ENCODE results near the gene NLRC5.
"Not testable (repeated sequence)": the region's sequence is repeated elsewhere in the genome, so short reads cannot be mapped to it uniquely, and the experiment has no call there.

Gene NLRC5

DNA sequence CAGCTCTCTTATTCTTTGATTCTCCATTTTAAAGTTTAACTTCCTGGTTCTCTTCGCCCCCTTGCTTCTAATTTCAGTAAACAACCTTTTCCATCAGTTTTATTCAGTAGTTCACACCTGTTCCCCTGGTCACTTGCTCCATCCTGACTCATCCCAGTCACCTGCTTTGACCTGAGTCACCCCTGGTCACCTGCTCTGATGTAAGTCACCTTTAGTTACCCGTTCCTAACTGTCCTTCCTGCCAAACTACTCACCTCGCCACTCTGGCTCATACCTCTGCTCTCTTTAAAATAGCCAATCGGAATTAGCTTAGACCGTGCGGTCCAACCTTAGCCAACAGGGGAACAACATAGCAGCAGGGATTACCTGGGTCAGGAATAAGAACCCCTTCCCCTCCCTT lies 4.7 kb upstream of the NLRC5 start:
- no peak for DNase-seq

DNA sequence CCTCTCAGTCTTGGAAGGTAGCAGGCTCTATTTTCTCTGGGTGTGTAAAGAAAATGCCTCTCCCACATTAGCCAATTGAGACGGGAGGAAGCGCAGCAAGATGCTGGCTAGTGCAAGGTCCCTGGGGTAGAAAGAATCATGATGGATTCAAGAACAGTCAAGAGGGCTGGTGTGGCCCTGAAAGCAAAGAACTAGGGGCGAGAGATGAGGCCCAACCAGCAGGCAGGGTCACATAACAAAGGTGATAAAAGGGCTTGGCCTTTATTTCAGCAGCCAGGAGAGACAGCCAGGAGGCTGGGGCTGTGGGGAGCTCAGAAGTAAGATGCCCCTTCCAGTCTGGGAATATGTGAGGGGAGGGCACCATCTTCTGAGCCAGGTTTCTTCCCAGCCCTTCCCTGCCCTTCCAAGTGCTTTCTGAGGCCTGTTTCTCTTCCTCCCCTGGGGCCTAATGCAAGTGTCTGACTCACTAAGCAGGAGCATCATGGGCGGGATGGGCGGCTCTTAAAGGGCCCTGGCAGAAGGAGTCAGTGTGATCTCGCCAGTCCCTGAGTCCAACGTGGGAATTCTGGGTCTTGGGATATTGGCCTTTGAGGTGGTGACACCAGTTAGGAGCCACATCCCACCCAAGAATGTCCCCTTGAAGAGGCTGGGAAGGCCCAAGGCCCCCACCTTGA lies 3.9 kb upstream of the NLRC5 start:
- DNase-seq = peak; percentile 17

GRCh38 chr16:56985962-56986360 lies 3.4 kb upstream of the NLRC5 start:
- DNase-seq = no peak

- no peak for DNase-seq
These were observed 3.0 kb upstream of the NLRC5 start for GRCh38 chr16:56986361-56986760.

DNA sequence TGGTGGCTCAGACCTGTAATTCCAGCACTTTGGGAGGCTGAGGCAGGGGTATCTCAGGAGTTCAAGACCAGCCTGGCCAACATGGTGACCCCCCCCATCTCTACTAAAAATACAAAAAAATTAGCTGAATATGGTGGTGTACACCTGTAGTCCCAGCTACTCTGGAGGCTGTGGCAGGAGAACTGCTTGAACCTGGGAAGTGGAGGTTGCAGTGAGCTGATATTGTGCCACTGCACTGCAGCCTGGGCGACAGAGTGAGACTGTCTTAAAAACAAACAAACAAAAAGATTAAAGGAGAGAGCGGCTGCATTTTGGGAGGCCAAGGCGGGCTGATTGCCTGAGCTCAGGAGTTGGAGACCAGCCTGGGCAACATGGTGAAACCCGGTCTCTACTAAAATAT lies 2.4 kb upstream of the NLRC5 start:
- not testable (repeated sequence) for DNase-seq

GRCh38 chr16:56987692-56988091 lies 1.7 kb upstream of the NLRC5 start:
- DNase-seq = no peak

- no peak for DNase-seq
These were observed 1.0 kb upstream of the NLRC5 start for GRCh38 chr16:56988161-56988947.

GRCh38 chr16:56989988-56990387 lies 631 bp downstream of the NLRC5 start:
- no peak for DNase-seq

DNA sequence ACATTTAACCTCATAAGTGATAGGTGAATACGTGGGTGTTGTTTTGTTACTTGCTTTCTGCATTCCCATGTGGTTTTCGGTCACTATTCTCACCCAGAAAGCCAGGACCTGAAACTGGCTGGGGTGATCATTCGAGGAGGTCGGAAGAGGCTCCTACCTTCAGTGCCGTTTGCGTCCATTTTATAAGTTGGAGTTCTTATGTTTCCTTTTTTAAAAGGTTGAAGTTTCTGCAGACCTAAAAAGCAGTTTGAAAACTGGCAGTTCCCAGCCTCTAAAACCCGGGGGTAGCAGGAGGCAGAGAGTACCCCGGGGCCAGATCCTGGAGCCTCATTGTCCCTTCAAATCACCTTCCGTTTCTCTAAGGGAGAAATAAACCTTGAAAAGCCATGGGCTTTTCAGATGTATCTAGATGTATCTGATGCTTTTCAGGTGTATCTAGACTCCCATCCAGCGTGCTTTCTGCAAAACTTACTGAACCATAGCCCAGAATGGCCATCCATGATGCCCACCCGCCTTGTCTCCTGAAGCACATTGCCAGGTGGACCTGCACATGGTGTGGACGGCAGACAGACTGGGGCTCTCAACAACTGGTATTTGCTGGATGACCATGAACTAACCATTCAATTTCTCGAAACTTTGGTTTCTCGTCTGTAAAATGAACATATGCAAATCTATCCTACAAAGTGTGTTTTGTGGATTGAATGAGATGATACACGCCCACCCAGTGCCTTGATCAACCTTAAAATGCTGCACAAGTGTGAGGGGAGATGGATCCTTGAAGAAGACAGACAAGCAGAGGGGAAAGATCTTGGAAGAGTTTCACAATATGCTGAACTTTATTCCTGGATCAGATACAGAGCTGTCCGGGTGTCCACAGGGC lies 1.3 kb downstream of the NLRC5 start:
- DNase-seq = no peak

GRCh38 chr16:56992431-56992830 lies 3.1 kb downstream of the NLRC5 start:
- DNase-seq = not testable (repeated sequence)

DNA sequence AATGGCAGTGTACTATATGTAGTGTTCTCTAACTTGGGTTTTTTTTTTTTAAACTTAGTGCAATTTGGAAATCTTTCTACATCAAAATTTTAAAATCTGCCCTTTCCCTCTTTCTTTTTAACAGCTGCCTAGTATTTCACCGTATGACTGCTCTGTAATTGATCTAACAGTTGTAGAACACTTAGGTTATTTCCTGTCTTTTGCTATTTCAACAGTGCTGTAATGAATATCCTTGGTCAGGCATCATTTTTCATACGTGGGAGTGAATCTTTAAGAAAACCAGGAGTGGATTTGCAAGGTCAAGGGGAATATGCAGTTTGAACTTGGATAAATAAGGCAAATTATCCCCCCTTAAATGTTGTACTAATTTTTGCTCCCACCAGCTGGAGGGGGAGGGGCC lies 3.8 kb downstream of the NLRC5 start:
- DNase-seq = no peak

- DNase-seq = no peak
These were observed 5.0 kb downstream of the NLRC5 start for GRCh38 chr16:56994311-56994710.

- no peak for DNase-seq
These were observed 5.9 kb downstream of the NLRC5 start for GRCh38 chr16:56995136-56995805.

GRCh38 chr16:56997264-56997663 lies 7.9 kb downstream of the NLRC5 start:
- no peak for DNase-seq

DNA sequence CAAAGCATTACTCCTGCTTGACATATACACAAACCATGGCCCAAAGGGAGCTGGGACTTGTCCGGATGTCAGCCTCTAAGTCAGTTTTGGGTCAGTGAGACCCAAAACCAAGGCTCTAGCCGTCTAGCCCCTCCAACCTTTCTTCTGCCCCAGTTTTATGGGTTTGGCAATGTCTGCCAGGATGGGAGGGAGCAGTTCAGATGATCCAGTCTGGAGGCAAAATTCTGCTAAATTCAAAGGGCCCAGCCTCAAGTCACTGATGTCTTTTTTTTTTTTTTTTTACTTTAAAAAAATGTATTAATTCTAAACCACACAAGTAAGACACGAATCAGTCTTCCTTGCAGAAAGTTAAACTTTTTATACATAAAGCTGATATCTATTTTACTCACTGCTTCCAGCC lies 8.6 kb downstream of the NLRC5 start:
- no peak for DNase-seq

DNA sequence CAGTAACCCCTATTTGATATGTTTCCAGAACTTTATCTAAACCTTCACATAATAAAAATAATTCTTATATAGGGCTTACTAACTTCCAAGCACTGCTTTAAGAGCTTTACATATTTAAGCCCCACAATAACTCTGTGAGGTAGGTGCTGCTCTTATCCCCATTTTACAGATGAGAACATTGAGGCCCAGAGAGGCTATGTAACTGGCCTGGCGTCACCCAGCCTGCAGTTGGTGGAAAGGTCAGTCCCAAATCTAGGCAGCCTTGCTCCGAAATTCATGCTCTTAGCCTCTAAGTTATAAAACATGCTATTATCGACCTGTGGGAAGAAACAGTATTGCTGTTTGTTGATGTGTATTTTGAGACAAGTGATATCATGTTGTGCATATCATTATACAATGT lies 9.0 kb downstream of the NLRC5 start:
- no peak for DNase-seq

- no peak for DNase-seq
These were observed 9.5 kb downstream of the NLRC5 start for GRCh38 chr16:56998861-56999260.

GRCh38 chr16:56999409-57000270 lies 10.3 kb downstream of the NLRC5 start:
- DNase-seq = no peak

GRCh38 chr16:57000271-57001025 lies 11.1 kb downstream of the NLRC5 start:
- peak; percentile 31 for DNase-seq

DNA sequence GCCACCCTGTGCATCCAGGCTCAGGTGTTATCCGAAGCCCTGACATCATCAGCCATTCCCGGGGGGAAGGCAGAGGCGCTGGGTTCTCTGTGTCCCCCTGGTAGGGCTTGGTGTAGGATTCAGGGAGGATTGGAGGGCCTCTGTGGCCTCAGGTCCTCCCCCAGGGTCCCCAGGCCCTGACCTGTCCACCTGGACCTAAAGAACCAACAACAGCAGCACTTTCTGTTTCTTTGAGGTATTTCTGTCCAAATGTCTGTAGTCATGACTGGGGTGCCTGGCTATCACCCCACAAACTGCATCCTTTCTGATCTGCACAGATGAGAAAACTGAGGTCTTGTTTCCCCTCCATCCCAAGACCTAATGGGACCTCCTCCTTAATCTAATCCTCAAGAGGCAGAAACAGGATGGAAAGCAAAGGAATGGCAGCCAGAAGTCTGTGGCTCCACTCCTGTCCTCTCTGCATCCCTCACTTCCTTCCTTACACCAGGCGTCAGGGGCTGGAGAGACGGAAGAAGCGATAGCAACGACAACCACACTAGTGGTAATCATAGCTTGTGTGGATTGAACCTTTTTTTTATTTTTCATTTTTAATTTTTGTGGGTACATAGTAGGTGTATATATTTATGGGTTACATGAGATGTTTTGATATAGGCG lies 11.8 kb downstream of the NLRC5 start:
- no peak for DNase-seq

All from GOT3 (cell line).